ENCODE results near the gene ABCC4.

DNA sequence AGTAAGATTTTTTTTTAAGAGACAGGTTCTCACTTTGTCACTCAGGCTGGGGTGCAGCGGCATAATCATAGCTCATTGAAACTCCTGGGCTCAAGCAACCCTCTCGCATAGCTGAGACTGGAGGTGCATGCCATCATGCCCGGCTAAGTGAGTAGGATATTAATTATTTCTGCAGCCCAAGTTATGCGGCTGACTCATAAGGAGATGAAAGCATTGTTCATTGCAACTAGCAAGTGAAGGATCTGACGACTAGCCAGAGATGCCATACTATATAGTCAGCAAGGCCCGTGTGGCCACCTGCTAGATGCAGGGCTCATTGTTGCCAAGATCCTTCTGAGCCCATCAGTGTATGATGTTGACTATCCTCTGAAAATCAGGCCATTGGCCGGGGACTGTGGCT, 45.2 kb downstream of the ABCC4 start:
- TF ChIP-seq CTCF (conservative IDR thresholded peaks at IDR 0.05) (no peak), ZFX (IDR thresholded peaks at IDR 0.05) (no peak)
